Breast epithelium (tissue), 4 donors: Measurements from ENCODE around the gene ERGIC2. TPM values are rescaled to one million over a fixed set of nuclear protein-coding genes. Genes with fewer than 3 reads are reported as not detected.

ENCODE experiments used
- DNase-seq, 2 donors: peaks; one replicate each; pipeline ENCODE4 v3.0.0-alpha.2; 2019; ENCODE audit warnings: low spot score in 2 of 2
- H3K27ac ChIP-seq, 2 donors: fragments of 200-600 bp; sonication (generic) in 1 of 2; one replicate each; pipeline ENCODE4 v1.5.1; 2016 to 2019; ENCODE audit warnings: mild to moderate bottlenecking in 1 of 2
- H3K27me3 ChIP-seq, 2 donors: fragments of 200-600 bp; sonication (generic) in 1 of 2; one replicate each; pipeline versions ENCODE4 v1.5.1 to v1.6.0; 2017 to 2019; ENCODE audit warnings: control low read depth in 1 of 2, mild to moderate bottlenecking in 1 of 2
- H3K36me3 ChIP-seq: fragments of 200-600 bp; one replicate; pipeline ENCODE4 v1.5.1; 2019
- H3K4me1 ChIP-seq, 2 donors: fragments of 200-600 bp; sonication (generic); one replicate each; pipeline ENCODE4 v1.5.1; 2016 to 2019; ENCODE audit warnings: control low read depth in 1 of 2
- H3K4me3 ChIP-seq, 3 donors: fragments of 200-600 bp; sonication (generic); 1 replicate in 2 of 3; 2 replicates in 1 of 3; pipeline ENCODE4 v1.5.1; 2016 to 2019; ENCODE audit warnings: mild to moderate bottlenecking in 3 of 3, moderate library complexity in 2 of 3
- H3K9me3 ChIP-seq, 2 donors: fragments of 200-600 bp; sonication (generic) in 1 of 2; one replicate each; pipeline ENCODE4 v1.5.1; 2016 to 2019; ENCODE audit warnings: control low read depth in 1 of 2
- CTCF ChIP-seq, 3 donors: fragments of 450-650 bp; IDR thresholded peaks; one replicate each; pipeline ENCODE4 v1.5.1; 2016 to 2017; ENCODE audit warnings: antibody characterized with exemption in 3 of 3, mild to moderate bottlenecking in 3 of 3, moderate library complexity in 3 of 3
- POLR2A ChIP-seq: fragments of 450-650 bp; IDR thresholded peaks from one replicate; pipeline ENCODE4 v1.6.1; 2016; ENCODE audit warnings: antibody characterized with exemption, mild to moderate bottlenecking, moderate library complexity
- POLR2AphosphoS5 ChIP-seq, 3 donors: sonication (generic); formaldehyde crosslinking; IDR thresholded peaks; one replicate each; pipeline ENCODE4 v1.6.1; 2017; ENCODE audit warnings: antibody characterized with exemption in 3 of 3
- intact Hi-C: fragments of 100-400 bp; cut with DNase I; formaldehyde crosslinking; loops from one replicate; pipeline ENCODE4 v1.15.1; 2023; ENCODE audit warnings: low total_unique reads
- total RNA-seq, 3 donors: library from RNA; depleted of rRNA; stranded (reverse); fragments of >200 nt; gene quantifications; one replicate each; pipeline ENCODE4 v1.1.0, GENCODE V29; 2016

The ERGIC2 gene
- total RNA-seq, 3 donors from 2014 or later: 23.9 to 80.2 (median 46.1) TPM

- TF ChIP-seq POLR2AphosphoS5 (IDR thresholded peaks at IDR 0.05): no peak
- no peak for TF ChIP-seq CTCF (IDR thresholded peaks at IDR 0.05)
- no peak for TF ChIP-seq POLR2A
- Histone ChIP-seq H3K4me3 (no peak overlapping the region), H3K4me1 (no peaks in the 10 kb centered on the region), H3K27me3 (no peaks in the 10 kb centered on the region), H3K9me3 (no peaks in the 10 kb centered on the region), H3K36me3 (no peaks in the 10 kb centered on the region), H3K27ac (no peak overlapping the region)
- no peak for DNase-seq
- intact Hi-C loops: no loop called here
Measured at GRCh38 chr12:29414368-29414767, 33.4 kb upstream of the ERGIC2 start.

GRCh38 chr12:29405561-29405960, 24.6 kb upstream of the ERGIC2 start:
- Histone ChIP-seq H3K9me3 (no peaks in the 10 kb centered on the region), H3K36me3 (no peaks in the 10 kb centered on the region), H3K4me3 (no peak overlapping the region), H3K27me3 (no peaks in the 10 kb centered on the region), H3K4me1 (no peaks in the 10 kb centered on the region), H3K27ac (no peak overlapping the region)
- TF ChIP-seq POLR2AphosphoS5 (IDR thresholded peaks at IDR 0.05): no peak
- TF ChIP-seq CTCF (IDR thresholded peaks at IDR 0.05): no peak
- no peak for TF ChIP-seq POLR2A
- intact Hi-C loops: no loop called here
- no peak for DNase-seq

GRCh38 chr12:29403991-29404390, 23.0 kb upstream of the ERGIC2 start:
- intact Hi-C loops: no loop called here
- Histone ChIP-seq H3K4me1 (no peaks in the 10 kb centered on the region), H3K4me3 (no peak overlapping the region), H3K27me3 (no peaks in the 10 kb centered on the region), H3K27ac (no peak overlapping the region), H3K36me3 (no peaks in the 10 kb centered on the region), H3K9me3 (no peaks in the 10 kb centered on the region)
- no peak for DNase-seq
- TF ChIP-seq POLR2AphosphoS5 (IDR thresholded peaks at IDR 0.05): no peak
- no peak for TF ChIP-seq CTCF (IDR thresholded peaks at IDR 0.05)
- no peak for TF ChIP-seq POLR2A

GRCh38 chr12:29402437-29402836, 21.5 kb upstream of the ERGIC2 start:
- no peak for DNase-seq
- Histone ChIP-seq H3K9me3 (no peaks in the 10 kb centered on the region), H3K27ac (no peak overlapping the region), H3K4me3 (no peak overlapping the region), H3K36me3 (no peaks in the 10 kb centered on the region), H3K4me1 (no peaks in the 10 kb centered on the region), H3K27me3 (no peaks in the 10 kb centered on the region)
- intact Hi-C loops: no loop called here
- no peak for TF ChIP-seq POLR2AphosphoS5 (IDR thresholded peaks at IDR 0.05)
- no peak for TF ChIP-seq CTCF (IDR thresholded peaks at IDR 0.05)
- TF ChIP-seq POLR2A: no peak

GRCh38 chr12:29398495-29398894, 17.5 kb upstream of the ERGIC2 start:
- DNase-seq: no peak

More at GRCh38 chr12:29398495-29398894, 17.5 kb upstream of the ERGIC2 start:
- intact Hi-C loops: no loop called here
- Histone ChIP-seq H3K9me3 (no peaks in the 10 kb centered on the region), H3K4me1 (no peaks in the 10 kb centered on the region), H3K4me3 (no peak overlapping the region), H3K36me3 (no peaks in the 10 kb centered on the region), H3K27me3 (no peaks in the 10 kb centered on the region), H3K27ac (no peak overlapping the region)
- no peak for TF ChIP-seq CTCF (IDR thresholded peaks at IDR 0.05)
- no peak for TF ChIP-seq POLR2A
- TF ChIP-seq POLR2AphosphoS5 (IDR thresholded peaks at IDR 0.05): no peak
